Measurements from ENCODE around the gene GUCY1B1. TPM values are rescaled to one million over a fixed set of nuclear protein-coding genes. Genes with fewer than 3 reads are reported as not detected.

GUCY1B1 gene
- total RNA-seq, 1 donor: 1.1 TPM

DNA sequence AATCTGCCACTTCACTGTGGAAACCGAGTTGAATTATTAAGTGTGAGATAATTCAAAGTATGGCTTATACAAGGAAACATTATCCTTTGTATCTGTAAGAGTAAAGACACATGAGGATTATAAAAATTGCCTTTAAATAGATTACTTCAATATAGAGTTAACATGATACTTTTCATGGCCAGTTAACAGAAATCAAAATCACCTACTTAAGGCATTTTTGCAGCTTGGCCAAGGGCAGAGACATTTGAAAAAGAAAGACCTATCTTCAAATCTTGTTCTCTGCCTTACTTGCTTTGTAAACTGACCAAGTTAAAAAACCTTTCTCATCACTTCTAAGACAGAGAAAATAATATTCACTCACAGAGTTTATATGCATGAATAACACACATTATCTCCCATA is 44.9 kb upstream of the GUCY1B1 start:
- no peak overlapping the region for H3K27ac ChIP-seq (ENCODE audit: low read depth, low read length)
- no peaks in the 10 kb centered on the region for H3K27me3 ChIP-seq (ENCODE audit: insufficient read depth, low read length)
- no peak for DNase-seq (ENCODE audit: insufficient read length, low spot score, missing footprints)

DNA sequence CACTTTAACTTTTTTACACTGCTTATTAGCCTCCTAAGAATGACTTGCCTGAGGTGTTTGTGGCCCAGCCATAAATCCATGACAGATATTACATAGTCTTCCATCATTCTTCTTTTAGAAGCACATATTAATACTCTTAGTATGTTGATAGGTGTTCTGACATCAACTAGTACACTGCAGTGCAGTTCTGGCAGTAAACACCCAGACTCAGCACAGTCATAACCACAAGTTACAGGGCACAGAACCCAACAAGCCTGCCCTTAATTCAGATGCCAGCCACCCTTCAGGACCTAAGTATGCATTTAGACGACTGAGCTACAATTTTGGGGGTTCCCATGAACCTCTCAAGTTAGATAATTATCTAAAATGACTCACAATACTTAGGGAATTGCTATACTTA is 36.5 kb upstream of the GUCY1B1 start:
- Histone ChIP-seq H3K27ac (ENCODE audit: low read depth, low read length) (no peak overlapping the region), H4K20me1 (ENCODE audit: insufficient read depth, low read length) (no peaks in the 10 kb centered on the region), H3K27me3 (ENCODE audit: insufficient read depth, low read length) (no peaks in the 10 kb centered on the region), H2AFZ (ENCODE audit: low read length) (peak overlapping the region; percentile 36), H3K9me3 (ENCODE audit: low read depth, low read length) (no peaks in the 10 kb centered on the region), H3K36me3 (ENCODE audit: insufficient read depth, low read length) (no peaks in the 10 kb centered on the region), H3K4me1 (ENCODE audit: insufficient read depth, low read length) (peaks cover 4% of the 10 kb centered on the region), H3K79me2 (ENCODE audit: insufficient read depth, low read length) (no peaks in the 10 kb centered on the region), H3K4me2 (ENCODE audit: insufficient read depth, low read length) (no peak overlapping the region), H3K4me3 (ENCODE audit: insufficient read depth, low read length) (no peak overlapping the region)
- DNase-seq (ENCODE audit: insufficient read length, low spot score, missing footprints): no peak
- TF ChIP-seq, protein P1, sequence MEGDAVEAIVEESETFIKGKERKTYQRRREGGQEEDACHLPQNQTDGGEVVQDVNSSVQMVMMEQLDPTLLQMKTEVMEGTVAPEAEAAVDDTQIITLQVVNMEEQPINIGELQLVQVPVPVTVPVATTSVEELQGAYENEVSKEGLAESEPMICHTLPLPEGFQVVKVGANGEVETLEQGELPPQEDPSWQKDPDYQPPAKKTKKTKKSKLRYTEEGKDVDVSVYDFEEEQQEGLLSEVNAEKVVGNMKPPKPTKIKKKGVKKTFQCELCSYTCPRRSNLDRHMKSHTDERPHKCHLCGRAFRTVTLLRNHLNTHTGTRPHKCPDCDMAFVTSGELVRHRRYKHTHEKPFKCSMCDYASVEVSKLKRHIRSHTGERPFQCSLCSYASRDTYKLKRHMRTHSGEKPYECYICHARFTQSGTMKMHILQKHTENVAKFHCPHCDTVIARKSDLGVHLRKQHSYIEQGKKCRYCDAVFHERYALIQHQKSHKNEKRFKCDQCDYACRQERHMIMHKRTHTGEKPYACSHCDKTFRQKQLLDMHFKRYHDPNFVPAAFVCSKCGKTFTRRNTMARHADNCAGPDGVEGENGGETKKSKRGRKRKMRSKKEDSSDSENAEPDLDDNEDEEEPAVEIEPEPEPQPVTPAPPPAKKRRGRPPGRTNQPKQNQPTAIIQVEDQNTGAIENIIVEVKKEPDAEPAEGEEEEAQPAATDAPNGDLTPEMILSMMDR (IDR thresholded peaks at IDR 0.05; ENCODE audit: extremely low read depth, low read depth, low read length): no peak

More for the DNA sequence above, 44.9 kb upstream of the GUCY1B1 start:
- no peaks in the 10 kb centered on the region for H4K20me1 ChIP-seq (ENCODE audit: insufficient read depth, low read length)
- TF ChIP-seq, protein P1 (IDR thresholded peaks at IDR 0.05; ENCODE audit: extremely low read depth, low read depth, low read length): no peak
- H2AFZ ChIP-seq (ENCODE audit: low read length): no peak overlapping the region
- no peaks in the 10 kb centered on the region for H3K9me3 ChIP-seq (ENCODE audit: low read depth, low read length)
- no peaks in the 10 kb centered on the region for H3K36me3 ChIP-seq (ENCODE audit: insufficient read depth, low read length)
- no peak overlapping the region for H3K4me2 ChIP-seq (ENCODE audit: insufficient read depth, low read length)
- no peaks in the 10 kb centered on the region for H3K4me1 ChIP-seq (ENCODE audit: insufficient read depth, low read length)
- no peaks in the 10 kb centered on the region for H3K79me2 ChIP-seq (ENCODE audit: insufficient read depth, low read length)
- no peak overlapping the region for H3K4me3 ChIP-seq (ENCODE audit: insufficient read depth, low read length)

DNA sequence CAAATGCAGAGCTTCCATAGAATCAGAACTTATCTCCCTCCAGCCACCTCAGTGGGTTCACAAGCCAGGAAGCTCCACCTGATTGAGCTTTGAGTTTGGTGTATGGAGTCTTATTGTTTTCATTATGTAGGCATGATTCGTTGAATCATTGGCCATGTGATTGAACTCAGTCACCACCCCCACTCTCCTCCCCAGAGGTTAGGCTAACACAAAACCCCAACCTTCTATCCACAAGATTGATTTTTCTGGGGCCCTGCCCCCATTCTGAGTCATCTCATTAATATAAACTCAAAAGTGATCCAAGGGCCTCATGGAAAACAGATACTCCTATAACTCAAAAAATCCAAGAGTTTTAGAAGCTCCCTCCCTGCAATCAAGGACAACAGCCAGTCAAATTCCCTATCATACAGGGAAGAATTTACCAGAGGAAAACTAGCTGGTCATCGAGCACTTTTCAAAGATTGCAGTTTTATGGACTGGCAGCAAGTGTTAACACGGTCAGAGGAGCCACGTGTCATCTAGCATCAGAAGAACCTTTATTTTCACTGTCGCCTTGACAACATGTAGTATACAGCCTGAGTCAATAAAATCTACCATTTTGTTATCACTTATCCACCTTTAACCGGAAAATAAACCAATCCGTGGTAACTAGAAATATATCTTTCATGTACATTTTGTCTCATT is 35.9 kb upstream of the GUCY1B1 start:
- Histone ChIP-seq H3K27ac (ENCODE audit: low read depth, low read length) (no peak overlapping the region), H4K20me1 (ENCODE audit: insufficient read depth, low read length) (no peaks in the 10 kb centered on the region), H3K4me2 (ENCODE audit: insufficient read depth, low read length) (no peak overlapping the region), H3K79me2 (ENCODE audit: insufficient read depth, low read length) (no peaks in the 10 kb centered on the region), H3K9me3 (ENCODE audit: low read depth, low read length) (no peaks in the 10 kb centered on the region), H3K4me3 (ENCODE audit: insufficient read depth, low read length) (no peak overlapping the region), H2AFZ (ENCODE audit: low read length) (peak overlapping the region; percentile 36), H3K27me3 (ENCODE audit: insufficient read depth, low read length) (no peaks in the 10 kb centered on the region), H3K4me1 (ENCODE audit: insufficient read depth, low read length) (peaks cover 4% of the 10 kb centered on the region), H3K36me3 (ENCODE audit: insufficient read depth, low read length) (no peaks in the 10 kb centered on the region)
- no peak for DNase-seq (ENCODE audit: insufficient read length, low spot score, missing footprints)
- TF ChIP-seq, protein P1 (IDR thresholded peaks at IDR 0.05; ENCODE audit: extremely low read depth, low read depth, low read length): no peak

DNA sequence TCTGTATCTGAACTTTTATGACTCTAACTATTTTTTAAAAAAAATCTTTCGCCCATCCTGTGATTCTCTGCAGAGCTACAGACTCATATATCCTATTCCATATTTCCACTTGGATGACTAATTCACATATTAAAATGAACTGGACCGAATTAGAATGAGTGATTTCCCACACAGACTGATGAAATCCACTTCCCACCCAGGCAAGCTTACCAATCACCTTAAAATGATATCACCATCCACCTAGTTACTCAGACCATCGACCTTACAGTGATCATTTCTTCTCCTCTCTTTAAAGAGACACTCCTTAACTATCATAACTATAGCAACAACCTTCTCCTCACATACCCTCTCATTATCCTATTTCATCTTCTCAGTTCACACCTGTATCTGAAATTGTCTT is 34.1 kb upstream of the GUCY1B1 start:
- no peak for DNase-seq (ENCODE audit: insufficient read length, low spot score, missing footprints)
- H3K4me2 ChIP-seq (ENCODE audit: insufficient read depth, low read length): no peak overlapping the region
- no peaks in the 10 kb centered on the region for H3K79me2 ChIP-seq (ENCODE audit: insufficient read depth, low read length)
- H4K20me1 ChIP-seq (ENCODE audit: insufficient read depth, low read length): no peaks in the 10 kb centered on the region
- H3K4me3 ChIP-seq (ENCODE audit: insufficient read depth, low read length): no peak overlapping the region
- H3K36me3 ChIP-seq (ENCODE audit: insufficient read depth, low read length): no peaks in the 10 kb centered on the region
- H2AFZ ChIP-seq (ENCODE audit: low read length): no peak overlapping the region
- no peaks in the 10 kb centered on the region for H3K27me3 ChIP-seq (ENCODE audit: insufficient read depth, low read length)
- TF ChIP-seq, protein P1 (IDR thresholded peaks at IDR 0.05; ENCODE audit: extremely low read depth, low read depth, low read length): no peak
- peaks cover 4% of the 10 kb centered on the region for H3K4me1 ChIP-seq (ENCODE audit: insufficient read depth, low read length)
- H3K9me3 ChIP-seq (ENCODE audit: low read depth, low read length): no peaks in the 10 kb centered on the region
- H3K27ac ChIP-seq (ENCODE audit: low read depth, low read length): no peak overlapping the region
